ENCODE results near the gene GFRA4.

DNA sequence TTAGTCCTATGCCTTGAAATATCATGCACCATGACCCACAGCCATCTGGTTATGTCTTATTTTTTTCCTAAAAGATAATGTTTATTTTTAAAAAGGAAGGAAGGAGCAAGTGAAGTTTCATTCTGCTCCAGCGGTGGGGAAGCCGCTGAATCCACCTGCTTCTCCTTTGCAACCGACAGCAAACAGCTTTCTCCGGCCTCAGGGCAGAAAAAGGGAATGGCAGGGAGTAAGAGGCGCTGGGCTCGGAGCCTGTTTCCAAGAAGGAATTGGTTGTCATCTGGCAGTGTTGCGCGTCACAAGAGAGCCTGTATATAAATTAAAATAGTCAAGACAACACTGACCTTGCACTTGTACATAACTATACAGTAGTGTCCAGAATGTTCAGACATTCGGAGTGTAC is 14.2 kb downstream of the GFRA4 start:
- no peak for TF ChIP-seq ZNF548 (tag by site-specific recombination; IDR thresholded peaks at IDR 0.05)
- TF ChIP-seq GLIS1 (tag by site-specific recombination; IDR thresholded peaks at IDR 0.05): no peak
- TF ChIP-seq ZNF785 (tag by site-specific recombination; IDR thresholded peaks at IDR 0.05): no peak
